Ascending aorta (tissue), 2 donors: ENCODE measurements around the gene POMT2. TPM values are rescaled to one million over a fixed set of nuclear protein-coding genes. Genes with fewer than 3 reads are reported as not detected.

Experiments
- DNase-seq, 2 donors: peaks; one replicate each; pipeline ENCODE4 v3.0.0-alpha.2; 2019; ENCODE audit warnings: low spot score in 2 of 2
- H3K27ac ChIP-seq, 2 donors: fragments of 200-600 bp; sonication (generic); one replicate each; pipeline ENCODE4 v1.5.1; 2016 to 2017; ENCODE audit warnings: mild to moderate bottlenecking in 1 of 2
- H3K27me3 ChIP-seq: fragments of 200-600 bp; sonication (generic); one replicate; pipeline ENCODE4 v1.5.1; 2017
- H3K36me3 ChIP-seq, 2 donors: fragments of 200-600 bp; sonication (generic); one replicate each; pipeline ENCODE4 v1.5.1; 2016
- H3K4me1 ChIP-seq, 2 donors: fragments of 200-600 bp; sonication (generic); one replicate each; pipeline ENCODE4 v1.5.1; 2016 to 2017; ENCODE audit warnings: mild to moderate bottlenecking in 1 of 2
- H3K4me3 ChIP-seq, 2 donors: fragments of 200-600 bp; sonication (generic); one replicate each; pipeline ENCODE4 v1.5.1; 2016 to 2017; ENCODE audit warnings: mild to moderate bottlenecking in 1 of 2
- H3K9me3 ChIP-seq, 2 donors: fragments of 200-600 bp; sonication (generic); one replicate each; pipeline ENCODE4 v1.5.1; 2016
- intact Hi-C: fragments of 100-400 bp; cut with DNase I; formaldehyde crosslinking; loops from one replicate; pipeline ENCODE4 v1.15.1; 2023
- total RNA-seq: library from RNA; depleted of rRNA; stranded (reverse); fragments of >200 nt; gene quantifications from one replicate; pipeline ENCODE4 v1.1.0, GENCODE V29; 2016
- TF ChIP-seq, protein P1 (sequence below), 3 experiments: fragments of 200-600 bp in 2 of 3; fragments of 450-650 bp in 1 of 3; sonication (generic) in 2 of 3; IDR thresholded peaks; one replicate each; pipeline ENCODE4 v1.5.1; 2016 to 2019; ENCODE audit warnings: antibody characterized with exemption in 3 of 3, mild to moderate bottlenecking in 1 of 3, moderate library complexity in 1 of 3

POMT2 gene
- total RNA-seq, 1 donor from 2014 or later: 28.4 TPM

DNA sequence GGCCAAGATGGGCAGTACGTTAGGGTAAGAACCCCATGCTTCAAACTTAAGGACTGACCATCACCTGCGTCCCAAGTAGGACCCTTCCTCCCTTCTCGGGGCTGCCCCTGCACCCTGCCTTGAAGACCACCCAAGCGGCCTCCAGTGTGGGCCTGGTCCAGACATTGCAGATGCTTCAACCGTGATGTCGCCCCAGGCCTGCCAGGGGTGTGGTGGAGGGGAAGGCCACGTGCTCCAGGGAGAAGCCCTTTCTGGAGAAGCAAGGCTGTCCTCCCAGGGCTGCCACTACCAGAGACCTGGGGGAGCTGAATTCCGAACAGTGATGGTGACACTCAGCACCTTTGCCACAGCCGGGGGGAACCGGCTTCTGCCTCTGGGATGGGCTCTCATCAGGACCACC, 63.0 kb downstream of the POMT2 start:
- H3K27ac ChIP-seq: no peak overlapping the region
- H3K27me3 ChIP-seq: no peaks in the 10 kb centered on the region
- H3K9me3 ChIP-seq: no peaks in the 10 kb centered on the region
- no peak for DNase-seq
- no peaks in the 10 kb centered on the region for H3K36me3 ChIP-seq
- no peaks in the 10 kb centered on the region for H3K4me1 ChIP-seq
- no peak overlapping the region for H3K4me3 ChIP-seq
- TF ChIP-seq, protein P1, sequence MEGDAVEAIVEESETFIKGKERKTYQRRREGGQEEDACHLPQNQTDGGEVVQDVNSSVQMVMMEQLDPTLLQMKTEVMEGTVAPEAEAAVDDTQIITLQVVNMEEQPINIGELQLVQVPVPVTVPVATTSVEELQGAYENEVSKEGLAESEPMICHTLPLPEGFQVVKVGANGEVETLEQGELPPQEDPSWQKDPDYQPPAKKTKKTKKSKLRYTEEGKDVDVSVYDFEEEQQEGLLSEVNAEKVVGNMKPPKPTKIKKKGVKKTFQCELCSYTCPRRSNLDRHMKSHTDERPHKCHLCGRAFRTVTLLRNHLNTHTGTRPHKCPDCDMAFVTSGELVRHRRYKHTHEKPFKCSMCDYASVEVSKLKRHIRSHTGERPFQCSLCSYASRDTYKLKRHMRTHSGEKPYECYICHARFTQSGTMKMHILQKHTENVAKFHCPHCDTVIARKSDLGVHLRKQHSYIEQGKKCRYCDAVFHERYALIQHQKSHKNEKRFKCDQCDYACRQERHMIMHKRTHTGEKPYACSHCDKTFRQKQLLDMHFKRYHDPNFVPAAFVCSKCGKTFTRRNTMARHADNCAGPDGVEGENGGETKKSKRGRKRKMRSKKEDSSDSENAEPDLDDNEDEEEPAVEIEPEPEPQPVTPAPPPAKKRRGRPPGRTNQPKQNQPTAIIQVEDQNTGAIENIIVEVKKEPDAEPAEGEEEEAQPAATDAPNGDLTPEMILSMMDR (IDR thresholded peaks at IDR 0.05): no peak
- intact Hi-C loops: no loop called here

GRCh38 chr14:77256694-77257093, 64.0 kb downstream of the POMT2 start:
- TF ChIP-seq, protein P1 (IDR thresholded peaks at IDR 0.05): no peak
- no peak for DNase-seq
- Histone ChIP-seq H3K4me3 (no peak overlapping the region), H3K27ac (no peak overlapping the region), H3K4me1 (no peaks in the 10 kb centered on the region), H3K9me3 (no peaks in the 10 kb centered on the region), H3K36me3 (no peaks in the 10 kb centered on the region), H3K27me3 (no peaks in the 10 kb centered on the region)
- intact Hi-C loops: no loop called here

DNA sequence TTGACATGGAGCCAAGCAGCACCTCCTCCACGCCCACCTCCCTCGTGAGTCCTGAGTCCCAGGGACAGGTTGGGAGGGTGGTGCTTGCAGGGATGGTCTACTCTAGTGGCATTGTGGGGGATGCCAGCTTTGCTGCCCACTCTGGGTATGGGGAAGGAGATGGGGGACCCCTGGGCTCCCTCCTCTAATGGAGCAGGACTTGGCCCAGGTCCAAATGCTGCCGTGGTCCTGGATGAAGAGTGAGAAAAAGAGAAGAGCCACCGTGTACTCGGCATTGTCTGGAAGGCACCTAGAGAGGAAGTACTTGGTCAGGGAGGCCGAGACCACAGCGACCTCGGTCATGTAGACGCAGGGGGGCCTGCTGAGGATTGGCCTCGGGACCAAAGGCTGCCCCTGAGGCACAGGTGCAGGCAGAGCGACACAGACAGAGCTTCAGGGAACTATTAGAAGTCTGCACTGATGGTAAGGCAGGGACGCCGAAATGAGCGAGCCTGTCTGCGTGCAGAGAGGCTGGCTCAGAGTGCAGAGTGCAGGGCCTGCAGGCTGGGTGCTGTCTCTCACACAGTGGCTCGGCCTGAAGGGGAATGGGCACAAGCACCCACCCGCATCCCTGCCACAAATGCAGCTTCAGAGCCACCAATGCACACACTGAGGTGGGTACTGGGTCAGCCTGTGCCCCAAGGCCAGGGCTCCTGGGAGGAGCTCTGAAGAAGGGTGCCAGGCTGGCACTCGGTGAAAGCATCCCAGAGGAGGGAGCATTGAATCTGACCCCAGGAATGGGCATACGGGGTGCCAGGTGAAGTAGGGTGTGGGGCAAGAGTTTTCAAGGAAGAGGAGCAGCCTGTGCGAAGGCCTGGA, 67.1 kb downstream of the POMT2 start:
- H3K4me3 ChIP-seq: no peak overlapping the region
- H3K9me3 ChIP-seq: no peaks in the 10 kb centered on the region
- no peaks in the 10 kb centered on the region for H3K4me1 ChIP-seq
- intact Hi-C loops: no loop called here
- TF ChIP-seq, protein P1 (IDR thresholded peaks at IDR 0.05): no peak
- no peaks in the 10 kb centered on the region for H3K27me3 ChIP-seq
- DNase-seq: no peak
- no peaks in the 10 kb centered on the region for H3K36me3 ChIP-seq
- H3K27ac ChIP-seq: no peak overlapping the region

- Histone ChIP-seq H3K27ac (no peak overlapping the region), H3K4me1 (no peaks in the 10 kb centered on the region), H3K36me3 (no peaks in the 10 kb centered on the region), H3K9me3 (no peaks in the 10 kb centered on the region), H3K4me3 (no peak overlapping the region), H3K27me3 (no peaks in the 10 kb centered on the region)
- DNase-seq: no peak
- intact Hi-C loops: no loop called here
- TF ChIP-seq, protein P1 (IDR thresholded peaks at IDR 0.05): no peak
These were observed 68.8 kb downstream of the POMT2 start for GRCh38 chr14:77251870-77252269.

- H3K4me1 ChIP-seq: no peaks in the 10 kb centered on the region
- TF ChIP-seq, protein P1 (IDR thresholded peaks at IDR 0.05): no peak
- no peak overlapping the region for H3K27ac ChIP-seq
- no peaks in the 10 kb centered on the region for H3K36me3 ChIP-seq
- no peaks in the 10 kb centered on the region for H3K27me3 ChIP-seq
- intact Hi-C loops: no loop called here
- no peak overlapping the region for H3K4me3 ChIP-seq
- H3K9me3 ChIP-seq: no peaks in the 10 kb centered on the region
- no peak for DNase-seq
These were observed 69.8 kb downstream of the POMT2 start for GRCh38 chr14:77250927-77251326.
